Measurements from ENCODE around the gene MYO6.
"Not testable (repeated sequence)": the region's sequence is repeated elsewhere in the genome, so short reads cannot be mapped to it uniquely, and the experiment has no call there.

Gene MYO6

GRCh38 chr6:75893776-75894152, 144.7 kb downstream of the MYO6 start:
- DNase-seq = no peak

- no peak for DNase-seq
Observed at GRCh38 chr6:75896526-75896925, 147.5 kb downstream of the MYO6 start.

GRCh38 chr6:75900216-75900615, 151.2 kb downstream of the MYO6 start:
- DNase-seq = not testable (repeated sequence)

GRCh38 chr6:75905129-75905528, 156.1 kb downstream of the MYO6 start:
- DNase-seq = not testable (repeated sequence)

GRCh38 chr6:75906871-75907270, 157.8 kb downstream of the MYO6 start:
- DNase-seq = no peak

- no peak for DNase-seq
Observed at GRCh38 chr6:75907444-75907843, 158.4 kb downstream of the MYO6 start.

- DNase-seq = no peak
Observed at GRCh38 chr6:75913040-75913439, 164.0 kb downstream of the MYO6 start.

GRCh38 chr6:75922226-75922625, 173.2 kb downstream of the MYO6 start:
- DNase-seq = no peak

- no peak for DNase-seq
Observed at GRCh38 chr6:75926293-75927168, 177.5 kb downstream of the MYO6 start.

GRCh38 chr6:75931011-75931680, 182.1 kb downstream of the MYO6 start:
- no peak for DNase-seq

- no peak for DNase-seq
Observed at GRCh38 chr6:75932067-75932466, 183.0 kb downstream of the MYO6 start.

- no peak for DNase-seq
Observed at GRCh38 chr6:75933387-75933975, 184.4 kb downstream of the MYO6 start.

- no peak for DNase-seq
Observed at GRCh38 chr6:75934643-75935472, 185.8 kb downstream of the MYO6 start.

- DNase-seq = no peak
Observed at GRCh38 chr6:75935473-75935793, 186.4 kb downstream of the MYO6 start.

- DNase-seq = no peak
Observed at GRCh38 chr6:75936682-75937081, 187.6 kb downstream of the MYO6 start.

GRCh38 chr6:75937846-75938245, 188.8 kb downstream of the MYO6 start:
- DNase-seq = no peak

- DNase-seq = no peak
Observed at GRCh38 chr6:75940564-75940963, 191.5 kb downstream of the MYO6 start.

- no peak for DNase-seq
Observed at GRCh38 chr6:75941509-75941908, 192.5 kb downstream of the MYO6 start.

- no peak for DNase-seq
Observed at GRCh38 chr6:75943381-75943780, 194.3 kb downstream of the MYO6 start.

GRCh38 chr6:75946146-75946831, 197.2 kb downstream of the MYO6 start:
- no peak for DNase-seq

GRCh38 chr6:75947935-75948334, 198.9 kb downstream of the MYO6 start:
- no peak for DNase-seq

- no peak for DNase-seq
Observed at GRCh38 chr6:75952128-75952527, 203.1 kb downstream of the MYO6 start.

- DNase-seq = no peak
Observed at GRCh38 chr6:75963569-75963968, 214.5 kb downstream of the MYO6 start.
